Motor neuron (in vitro differentiated cells): ENCODE results near the gene BPIFB4. TPM values are rescaled to one million over a fixed set of nuclear protein-coding genes. Genes with fewer than 3 reads are reported as not detected.

Experiments
- ATAC-seq, 8 experiments: fragments of 200-7000 bp; cut with Tn5 transposase; replicated peaks in 6 of 8; 2 replicates each; pipeline ENCODE4 v1.8.0; 2021; ENCODE audit warnings: mild to moderate bottlenecking in 8 of 8, moderate library complexity in 8 of 8
- H3K27ac ChIP-seq, 2 donors: fragments of 250-450 bp; sonication (Bioruptor Pico); 2 replicates each; pipeline ENCODE4 v1.9.0; 2021; ENCODE audit warnings: antibody characterized with exemption in 2 of 2, mild to moderate bottlenecking in 2 of 2, moderate library complexity in 1 of 2
- H3K4me1 ChIP-seq, 2 donors: fragments of 250-450 bp; sonication (Bioruptor Pico); replicated peaks in 1 of 2; 2 replicates each; pipeline ENCODE4 v1.6.1; 2021; ENCODE audit warnings: antibody characterized with exemption in 2 of 2, mild to moderate bottlenecking in 2 of 2, moderate library complexity in 1 of 2
- H3K4me3 ChIP-seq, 5 donors: fragments of 250-450 bp; sonication (Bioruptor Pico); 2 replicates each; pipeline ENCODE4 v1.9.0; 2021; ENCODE audit warnings: antibody characterized with exemption in 5 of 5, mild to moderate bottlenecking in 5 of 5, moderate library complexity in 4 of 5
- WGBS, 10 experiments: fragments of 450-650 bp; shearing (Covaris generic); methylation state at CpG; one replicate each; pipeline ENCODE4 v1.0.0; 2022; 5-methylcytosine and 5-hydroxymethylcytosine counted together
- in situ Hi-C, 9 experiments: fragments of 400-800 bp; cut with MboI; loops; one replicate each; pipeline ENCODE4 v1.15.0; 2021; ENCODE audit warnings: low sequenced_read_pairs in 9 of 9, low pct_unique_long_range_greater_than_20kb in 2 of 9; ENCODE audit not compliant: unreplicated experiment in 9 of 9
- total RNA-seq, 8 experiments: library from RNA; unstranded; fragments of 300-600 nt; gene quantifications; 2 replicates each; pipeline versions ENCODE4 v1.2.3 to v1.2.4, GENCODE V29; 2022

BPIFB4 gene
- under 1 TPM in 1 of 8 experiments, not detected in 7; 0.33 TPM for total RNA-seq

DNA sequence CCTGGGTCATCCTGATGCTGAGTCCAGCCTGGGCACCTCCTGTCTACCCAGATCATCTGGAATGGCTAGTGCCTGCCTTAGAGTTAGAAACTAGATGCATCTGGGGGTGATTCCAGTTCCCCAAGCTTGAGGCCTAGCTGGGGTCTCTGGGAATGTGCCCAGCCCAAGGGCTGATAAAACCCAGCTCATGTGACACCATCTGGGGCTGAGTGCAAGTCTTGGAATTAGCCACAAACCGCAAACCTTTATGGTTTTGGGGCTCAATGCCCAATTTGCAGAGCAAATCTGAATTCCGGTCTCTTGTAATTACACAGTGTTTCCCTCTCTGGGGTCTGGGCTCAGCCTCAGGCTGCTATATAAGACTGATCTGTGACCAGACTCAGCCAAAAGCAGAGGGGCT lies at the start of gene BPIFB4:
Gene BPIFB4, plus strand, starts transcription at position 385 of the 400 bp plus-strand sequence. CDS start 1,884 bp downstream, outside the sequence.
- 43 to 86% (median 83%) methylated on average over 1 to 2 of the region's 2 CpGs; no CpG with 5 or more reads in 7 of the 10 experiments for WGBS, 10 experiments
- in situ Hi-C loops: no loop called here
- ATAC-seq: peak in 2 of 8 experiments; percentile 71 to 87

DNA sequence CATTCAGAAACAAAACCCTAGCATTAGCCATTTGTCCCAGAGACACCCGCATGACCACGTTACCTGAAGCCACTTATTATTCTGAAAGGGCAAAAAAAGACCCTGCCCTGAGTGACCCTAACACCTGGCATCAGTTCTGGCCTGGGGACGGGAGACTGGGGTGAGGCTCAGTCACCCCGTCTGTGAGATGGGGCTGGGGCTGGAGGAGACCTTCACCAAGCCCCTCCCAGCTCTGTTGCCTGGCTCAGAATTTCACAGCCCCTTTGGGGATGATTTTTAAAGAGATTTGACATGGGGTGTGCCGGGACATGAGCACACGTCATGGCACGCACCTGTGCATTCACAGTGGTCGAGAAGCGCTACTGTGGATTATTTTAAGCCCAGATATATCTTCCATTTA lies 49.4 kb upstream of the BPIFB4 start:
- H3K4me3 ChIP-seq: no peak overlapping the region
- H3K27ac ChIP-seq: no peak overlapping the region
- WGBS, 10 experiments: 7 to 89% (median 69%) methylated on average over 2 to 5 of the region's 9 CpGs; no CpG with 5 or more reads in 4 of the 10 experiments
- in situ Hi-C loops: no loop called here
- ATAC-seq: no peak
- H3K4me1 ChIP-seq: no peaks in the 10 kb centered on the region

More for the DNA sequence above, at the start of gene BPIFB4:
- Histone ChIP-seq H3K4me3 (no peak within 1 kb of the TSS), H3K4me1 (no peaks in the 10 kb centered on the region), H3K27ac (no peak within 1 kb of the TSS)

DNA sequence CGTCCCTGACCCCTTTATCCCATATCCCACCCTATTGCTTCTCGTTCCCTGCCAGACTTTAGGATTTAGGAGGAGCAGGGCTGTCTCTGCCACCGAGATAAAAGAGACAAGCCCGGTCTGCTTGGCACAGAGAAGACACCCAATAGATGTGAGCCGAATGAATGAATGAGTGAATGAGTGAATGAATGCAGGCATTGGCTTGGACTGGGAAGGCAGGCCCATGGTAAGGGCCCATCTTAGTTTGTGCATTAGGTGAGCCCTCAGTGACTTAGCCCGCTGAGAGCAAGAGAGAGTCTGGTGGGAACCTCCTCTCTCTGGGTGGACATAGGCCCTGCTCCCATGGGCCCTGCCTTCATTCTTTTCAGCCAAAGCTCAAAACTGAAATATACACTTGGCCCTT lies 48.9 kb upstream of the BPIFB4 start:
- WGBS, 10 experiments: 0 to 83% (median 55%) methylated on average over 1 to 6 of the region's 6 CpGs; no CpG with 5 or more reads in 3 of the 10 experiments
- Histone ChIP-seq H3K4me3 (no peak overlapping the region), H3K27ac (no peak overlapping the region), H3K4me1 (no peaks in the 10 kb centered on the region)
- ATAC-seq: no peak
- in situ Hi-C loops: no loop called here

DNA sequence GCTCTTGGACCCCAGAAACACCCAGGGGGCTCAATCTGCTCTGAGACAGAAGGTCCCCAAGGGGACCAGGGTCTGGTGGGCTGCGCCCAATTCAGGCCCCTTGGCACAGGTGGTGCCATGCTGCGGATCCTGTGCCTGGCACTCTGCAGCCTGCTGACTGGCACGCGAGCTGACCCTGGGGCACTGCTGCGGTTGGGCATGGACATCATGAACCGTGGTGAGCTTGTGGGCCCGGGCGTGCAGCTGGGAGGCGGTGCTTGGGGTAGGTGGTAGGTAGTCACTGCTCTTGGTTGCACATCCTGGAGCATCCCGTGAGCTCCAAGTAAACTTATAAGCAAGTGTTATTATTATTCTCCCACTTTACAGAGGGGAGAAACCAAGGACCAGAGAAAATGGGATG lies 47.9 kb upstream of the BPIFB4 start, which contains the start of gene BPIFB6:
Gene BPIFB6, plus strand, starts transcription at position 118 of the 400 bp plus-strand sequence. Its CDS starts 0 bp downstream, at position 118.
- H3K4me3 ChIP-seq: no peak within 1 kb of the TSS
- in situ Hi-C loops: no loop called here
- 55 to 80% (median 67%) methylated on average over 1 to 7 of the region's 10 CpGs; no CpG with 5 or more reads in 7 of the 10 experiments for WGBS, 10 experiments
- ATAC-seq: no peak
- no peaks in the 10 kb centered on the region for H3K4me1 ChIP-seq
- no peak within 1 kb of the TSS for H3K27ac ChIP-seq

DNA sequence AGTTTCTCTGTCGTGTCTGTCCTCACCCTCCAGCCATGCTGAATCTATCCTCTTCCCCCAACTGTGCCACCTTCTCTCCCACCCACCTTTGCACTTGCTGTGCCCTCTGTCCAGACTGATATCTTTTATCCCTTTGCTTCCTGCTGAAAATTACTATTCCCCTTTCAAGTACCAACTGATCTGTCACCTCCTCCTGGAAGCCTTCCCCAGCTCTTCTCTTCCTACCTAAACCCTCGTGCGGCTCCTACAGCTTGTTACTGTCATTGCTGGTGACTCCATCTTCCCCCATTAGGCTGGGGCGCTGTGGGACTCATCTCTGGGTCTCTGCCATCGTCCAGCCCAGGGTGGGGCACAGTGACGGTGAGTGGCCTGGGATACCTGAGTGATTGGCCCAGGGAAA lies 46.9 kb upstream of the BPIFB4 start:
- Histone ChIP-seq H3K27ac (no peak overlapping the region), H3K4me3 (no peak overlapping the region), H3K4me1 (no peaks in the 10 kb centered on the region)
- in situ Hi-C loops: no loop called here
- 18 to 85% (median 34%) methylated on average over 1 to 6 of the region's 6 CpGs; no CpG with 5 or more reads in 2 of the 10 experiments for WGBS, 10 experiments
- no peak for ATAC-seq

DNA sequence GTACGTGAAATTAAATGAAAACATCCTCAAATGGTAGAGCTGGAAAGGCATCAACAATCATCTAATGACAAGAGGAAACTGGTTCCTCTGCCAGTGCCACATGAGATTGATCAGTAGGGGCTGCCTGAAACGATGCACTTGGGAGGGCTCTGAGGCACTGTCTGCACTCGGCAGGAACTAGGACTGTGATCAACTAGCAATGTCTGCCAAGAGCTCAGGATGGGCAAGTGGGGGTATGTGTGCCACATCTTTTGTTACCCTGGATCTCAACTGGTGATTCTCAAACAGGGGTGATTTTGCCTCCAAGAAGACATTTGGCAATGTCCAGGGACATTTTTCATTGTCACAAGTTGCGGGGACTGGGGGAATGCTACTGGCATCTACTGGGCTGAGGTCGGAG lies 46.1 kb upstream of the BPIFB4 start:
- H3K4me1 ChIP-seq: no peaks in the 10 kb centered on the region
- no peak for ATAC-seq
- H3K4me3 ChIP-seq: no peak overlapping the region
- in situ Hi-C loops: no loop called here
- WGBS, 10 experiments: 0 to 79% (median 33%) methylated on average over 2 to 5 of the region's 5 CpGs; no CpG with 5 or more reads in 5 of the 10 experiments
- H3K27ac ChIP-seq: no peak overlapping the region

DNA sequence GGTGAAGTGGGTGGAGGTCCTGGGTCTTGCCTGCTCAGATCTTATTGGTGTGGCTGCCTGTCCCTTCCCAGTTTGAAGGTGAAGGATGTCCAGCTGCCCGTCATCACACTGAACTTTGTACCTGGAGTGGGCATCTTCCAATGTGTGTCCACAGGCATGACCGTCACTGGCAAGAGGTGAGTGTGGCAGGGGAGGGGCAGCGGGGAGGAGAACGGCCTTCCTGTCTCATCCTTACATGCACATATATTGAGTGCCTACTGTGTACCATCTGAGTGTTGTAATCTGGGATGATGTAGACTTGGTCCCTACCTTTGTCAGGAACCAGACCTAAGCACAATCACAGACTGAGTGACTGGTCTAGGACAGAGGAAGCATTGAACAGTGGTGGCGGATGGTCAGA lies 45.3 kb upstream of the BPIFB4 start:
- H3K27ac ChIP-seq: no peak overlapping the region
- in situ Hi-C loops: no loop called here
- no peak overlapping the region for H3K4me3 ChIP-seq
- no peak for ATAC-seq
- 36 to 100% (median 64%) methylated on average over 1 to 3 of the region's 5 CpGs; no CpG with 5 or more reads in 4 of the 10 experiments for WGBS, 10 experiments
- no peaks in the 10 kb centered on the region for H3K4me1 ChIP-seq

DNA sequence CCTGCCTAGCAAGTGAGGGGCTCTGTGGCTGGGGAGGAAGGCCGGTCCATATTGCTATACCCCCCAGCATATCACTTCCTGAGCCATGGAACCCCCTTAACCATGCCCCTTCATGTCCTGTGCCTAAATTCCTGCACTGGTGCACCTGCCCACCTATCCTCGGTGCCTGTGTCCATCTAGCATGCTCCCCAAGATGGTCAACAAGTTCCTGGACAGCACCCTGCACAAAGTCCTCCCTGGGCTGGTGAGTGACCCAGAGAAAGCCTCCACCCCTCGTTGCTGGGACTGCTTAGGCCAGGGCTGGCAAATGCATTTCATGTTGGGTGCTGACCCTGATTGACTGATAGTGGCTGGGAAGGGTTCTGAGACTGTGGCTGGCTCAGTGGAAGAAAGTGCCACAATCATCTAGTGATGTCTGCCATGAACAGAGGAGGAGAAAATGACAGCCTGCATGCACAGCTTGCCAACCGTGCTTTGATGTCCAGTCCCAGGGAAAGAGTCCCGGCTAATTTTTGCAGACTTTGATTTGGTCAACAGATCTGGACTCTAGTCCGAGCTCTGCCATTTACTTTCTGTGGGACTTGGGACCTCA lies 44.4 kb upstream of the BPIFB4 start:
- Histone ChIP-seq H3K4me1 (no peaks in the 10 kb centered on the region), H3K4me3 (no peak overlapping the region), H3K27ac (no peak overlapping the region)
- no peak for ATAC-seq
- WGBS, 10 experiments: 0 to 90% (median 62%) methylated on average over 1 to 4 of the region's 6 CpGs; no CpG with 5 or more reads in 5 of the 10 experiments
- in situ Hi-C loops: no loop called here

DNA sequence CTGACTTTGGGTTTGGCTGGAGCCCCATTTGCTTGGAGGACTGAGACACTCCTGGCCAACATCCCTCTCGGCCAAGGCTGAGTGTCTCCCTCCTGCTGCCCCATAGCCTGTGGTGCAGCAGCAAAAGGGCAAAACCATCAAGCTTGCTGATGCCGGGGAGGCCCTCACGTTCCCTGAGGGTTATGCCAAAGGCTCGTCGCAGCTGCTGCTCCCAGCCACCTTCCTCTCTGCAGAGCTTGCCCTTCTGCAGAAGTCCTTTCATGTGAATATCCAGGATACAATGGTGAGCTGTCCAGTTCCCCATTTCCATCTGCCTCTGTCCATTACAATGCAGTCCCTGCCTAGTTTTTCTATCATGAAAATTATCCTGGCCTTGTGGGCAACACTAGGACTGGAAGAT lies 42.0 kb upstream of the BPIFB4 start:
- in situ Hi-C loops: no loop called here
- Histone ChIP-seq H3K4me1 (no peaks in the 10 kb centered on the region), H3K4me3 (no peak overlapping the region), H3K27ac (no peak overlapping the region)
- WGBS, 10 experiments: 4 to 47% (median 24%) methylated on average over 2 to 4 of the region's 5 CpGs; no CpG with 5 or more reads in 4 of the 10 experiments
- no peak for ATAC-seq

DNA sequence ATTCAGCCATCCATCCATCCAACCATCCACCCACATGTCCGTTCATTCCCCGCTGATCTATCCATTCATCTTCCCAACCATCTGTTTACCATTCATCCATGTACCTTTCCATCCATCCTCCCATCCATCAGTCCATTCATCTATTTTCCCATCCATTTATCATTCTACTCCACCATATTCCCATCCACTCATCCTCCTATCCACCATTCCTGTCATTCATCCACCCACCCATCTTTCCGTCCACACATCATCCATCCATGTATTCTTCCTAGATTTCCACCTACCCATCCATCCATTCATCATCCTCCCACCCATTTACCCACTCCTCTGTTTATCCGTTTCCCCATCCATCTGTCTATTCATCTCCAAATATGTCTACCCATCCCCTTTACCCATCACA lies 41.2 kb upstream of the BPIFB4 start:
- WGBS, 10 experiments: 44 to 90% (median 72%) methylated on average over 1 to 4 of the region's 4 CpGs; no CpG with 5 or more reads in 1 of the 10 experiments
- Histone ChIP-seq H3K27ac (no peak overlapping the region), H3K4me1 (no peaks in the 10 kb centered on the region), H3K4me3 (no peak overlapping the region)
- in situ Hi-C loops: no loop called here
- no peak for ATAC-seq

DNA sequence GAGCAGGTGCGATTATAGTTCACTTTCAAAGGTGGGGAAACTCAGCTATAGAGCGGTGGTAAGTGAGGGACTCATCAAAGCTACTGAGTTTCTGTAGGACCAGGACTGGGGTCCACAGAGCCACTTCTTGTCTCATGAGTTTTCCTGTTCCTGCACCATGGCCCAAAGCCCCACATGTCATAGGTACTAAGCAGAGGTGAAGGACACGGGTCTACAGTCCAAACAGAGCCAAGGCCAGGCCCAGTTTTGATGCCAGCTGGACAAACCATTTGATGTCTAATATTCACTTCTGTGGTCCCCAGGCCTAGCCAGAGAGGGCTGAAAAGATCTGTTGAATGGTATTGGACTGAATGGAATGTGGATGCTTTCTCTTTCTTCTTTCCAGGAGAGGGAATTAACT lies 37.0 kb upstream of the BPIFB4 start:
- no peak overlapping the region for H3K27ac ChIP-seq
- 0 to 83% (median 66%) methylated on average over 1 to 2 of the region's 3 CpGs; no CpG with 5 or more reads in 4 of the 10 experiments for WGBS, 10 experiments
- H3K4me1 ChIP-seq: no peaks in the 10 kb centered on the region
- H3K4me3 ChIP-seq: no peak overlapping the region
- no peak for ATAC-seq
- in situ Hi-C loops: no loop called here

DNA sequence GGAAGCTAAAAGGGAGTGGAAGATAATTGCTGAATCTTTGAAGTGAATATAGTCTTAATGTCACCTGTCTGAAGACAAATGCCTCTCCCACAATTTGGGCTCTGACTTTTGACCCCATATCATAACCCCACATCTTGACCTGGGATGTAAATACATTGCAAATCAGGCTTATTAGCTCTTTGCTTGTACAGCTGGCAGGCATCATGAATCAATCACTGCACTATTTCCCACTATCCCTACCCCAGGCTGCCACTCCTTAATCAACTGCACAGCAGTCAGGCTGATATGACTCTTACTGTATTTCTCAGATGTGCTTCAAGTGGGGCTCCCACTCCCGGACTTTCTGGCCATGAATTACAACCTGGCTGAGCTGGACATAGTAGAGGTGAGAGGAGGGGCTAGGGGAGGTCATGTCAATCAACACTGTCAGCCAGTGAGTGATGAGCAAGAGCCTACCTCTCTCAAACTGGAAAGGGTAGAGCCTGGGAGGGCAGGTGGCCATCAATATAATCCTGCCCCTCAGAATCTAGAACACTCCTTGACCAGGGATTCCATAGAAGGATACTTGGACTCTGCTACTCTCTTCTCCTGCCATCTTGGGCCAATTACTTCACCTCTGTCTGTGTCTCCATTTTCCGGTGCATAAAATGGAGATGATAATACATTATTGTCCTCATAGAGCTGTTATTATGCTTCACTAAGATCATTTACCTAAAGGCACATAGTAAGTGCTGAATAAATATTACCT lies 36.3 kb upstream of the BPIFB4 start:
- no peak for ATAC-seq
- no peak overlapping the region for H3K4me3 ChIP-seq
- in situ Hi-C loops: no loop called here
- H3K4me1 ChIP-seq: no peaks in the 10 kb centered on the region
- 14 to 83% (median 83%) methylated on average over 1 to 2 of the region's 2 CpGs; no CpG with 5 or more reads in 5 of the 10 experiments for WGBS, 10 experiments
- no peak overlapping the region for H3K27ac ChIP-seq

DNA sequence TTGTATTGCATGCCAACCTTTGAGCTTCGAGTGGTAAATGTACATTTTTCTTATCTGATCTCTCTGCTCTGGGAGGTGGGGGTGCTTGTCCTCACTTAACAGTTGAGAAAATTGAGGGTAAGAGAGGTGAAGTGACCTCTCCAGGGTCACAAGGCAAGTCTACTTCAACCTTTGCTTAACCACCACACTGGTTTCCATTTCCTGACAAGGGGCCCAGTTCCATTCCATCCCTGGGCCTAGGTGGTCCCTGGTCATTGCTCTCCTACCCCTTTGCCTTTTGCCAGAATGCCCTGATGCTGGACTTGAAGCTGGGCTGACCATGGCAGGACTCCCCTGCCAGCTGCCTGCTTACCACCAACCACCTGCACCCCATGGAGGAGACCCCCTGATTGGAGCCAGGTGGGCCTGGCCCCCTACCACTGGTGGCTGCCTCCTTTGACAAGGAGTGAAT lies 35.7 kb upstream of the BPIFB4 start:
- H3K27ac ChIP-seq: no peak overlapping the region
- WGBS, 10 experiments: 0 to 43% (median 0%) methylated on average over 1 of the region's 1 CpG; no CpG with 5 or more reads in 2 of the 10 experiments
- H3K4me3 ChIP-seq: no peak overlapping the region
- no peak for ATAC-seq
- in situ Hi-C loops: no loop called here
- no peaks in the 10 kb centered on the region for H3K4me1 ChIP-seq
